BJ (cell line): Measurements from ENCODE around the gene ATP2C2. TPM values are rescaled to one million over a fixed set of nuclear protein-coding genes. Genes with fewer than 3 reads are reported as not detected.
"Not testable (repeated sequence)": the region's sequence is repeated elsewhere in the genome, so short reads cannot be mapped to it uniquely, and the experiment has no call there.

Experiments used
- CTCF ChIA-PET: fragments of 350-600 bp; formaldehyde crosslinking; extraction: SDS; loops from one replicate; lab custom pipeline; 2021; ENCODE audit warnings: antibody characterized with exemption, inconsistent platforms; lab: Yijun Ruan, JAX
- POLR2A ChIA-PET: fragments of 300-600 bp; sonication (Branson Sonifier 250); formaldehyde crosslinking; extraction: SDS; loops from one replicate; lab custom pipeline; 2021; ENCODE audit warnings: antibody characterized with exemption; lab: Charles Lee
- DNase-seq: peaks from one replicate; pipeline ENCODE4 v3.0.0-alpha.2; 2011; ENCODE audit warnings: low read depth
- H3K27me3 ChIP-seq: 2 replicates; pipeline ENCODE4 v1.6.0; 2011; ENCODE audit warnings: low read length; ENCODE audit not compliant: control insufficient read depth, insufficient read depth
- H3K36me3 ChIP-seq: 2 replicates; pipeline ENCODE4 v1.5.1; 2011; ENCODE audit warnings: low read length; ENCODE audit not compliant: control insufficient read depth, insufficient read depth
- H3K4me3 ChIP-seq: 2 replicates; pipeline ENCODE4 v1.5.1; 2011; ENCODE audit warnings: low read depth, mild to moderate bottlenecking, control low read depth, low read length
- CTCF ChIP-seq: IDR thresholded peaks from 2 replicates; pipeline ENCODE4 v1.5.1; 2011; ENCODE audit warnings: low read depth, mild to moderate bottlenecking, control low read depth, inconsistent platforms, low read length, moderate library complexity; ENCODE audit not compliant: insufficient read depth
- polyA plus RNA-seq: library from polyadenylated mRNA; depleted of rRNA; stranded (reverse); fragments of >200 nt; gene quantifications from 2 replicates; pipeline ENCODE4 v1.2.3, GENCODE V29; 2011

ATP2C2 gene
- polyA plus RNA-seq, 1 experiment, result not detected

- POLR2A ChIA-PET, result no interaction called here
- Histone ChIP-seq H3K27me3 (peaks cover 3% of the 10 kb centered on the region), H3K36me3 (no peaks in the 10 kb centered on the region), H3K4me3 (no peak overlapping the region)
- no peak for TF ChIP-seq CTCF
- DNase-seq, result no peak
- CTCF ChIA-PET, result interaction anchor here (1.8 kb wide), 1 partner anchor 170 kb away, joined by 5 read pairs; no protein-coding TSS in a partner anchor
These were observed 78.5 kb downstream of the ATP2C2 start for GRCh38 chr16:84446596-84447392.

- Histone ChIP-seq H3K36me3 (no peaks in the 10 kb centered on the region), H3K27me3 (no peaks in the 10 kb centered on the region), H3K4me3 (no peak overlapping the region)
- ChIA-PET CTCF (interaction anchor here (1.8 kb wide), 1 partner anchor 171 kb away, joined by 5 read pairs; no protein-coding TSS in a partner anchor), POLR2A (no interaction called here)
- DNase-seq, result no peak
- TF ChIP-seq CTCF, result no peak
These were observed 80.1 kb downstream of the ATP2C2 start for GRCh38 chr16:84448444-84448843.

GRCh38 chr16:84449156-84450140 is 81.1 kb downstream of the ATP2C2 start:
- DNase-seq, result no peak
- ChIA-PET POLR2A (no interaction called here), CTCF (no interaction called here)
- Histone ChIP-seq H3K27me3 (no peaks in the 10 kb centered on the region), H3K36me3 (no peaks in the 10 kb centered on the region), H3K4me3 (no peak overlapping the region)
- TF ChIP-seq CTCF, result no peak

- POLR2A ChIA-PET, result no interaction called here
- no peak for TF ChIP-seq CTCF
- CTCF ChIA-PET, result no interaction called here
- DNase-seq, result no peak
- H3K27me3 ChIP-seq, result no peaks in the 10 kb centered on the region
- H3K36me3 ChIP-seq, result no peaks in the 10 kb centered on the region
- H3K4me3 ChIP-seq, result no peak overlapping the region
These were observed 82.0 kb downstream of the ATP2C2 start for GRCh38 chr16:84450176-84450865.

- H3K36me3 ChIP-seq, POLR2A ChIA-PET, DNase-seq, H3K27me3 ChIP-seq, CTCF ChIA-PET, H3K4me3 ChIP-seq: not testable (repeated sequence)
These were observed 82.8 kb downstream of the ATP2C2 start for GRCh38 chr16:84451010-84451676.
